Parathyroid adenoma (tissue), 2 donors: Measurements from ENCODE around the gene ATP10D.

Experiments used
- H2AFZ ChIP-seq: fragments of 300-600 bp; sonication (generic); one replicate; pipeline ENCODE4 v1.7.0; 2017; ENCODE audit warnings: antibody characterized with exemption, mild to moderate bottlenecking
- H3K27ac ChIP-seq: fragments of 300-600 bp; sonication (generic); one replicate; pipeline ENCODE4 v1.7.0; 2017
- H3K27me3 ChIP-seq: fragments of 300-600 bp; sonication (generic); one replicate; pipeline ENCODE4 v1.7.0; 2017; ENCODE audit warnings: low read length; ENCODE audit not compliant: control insufficient read depth, insufficient read depth
- H3K36me3 ChIP-seq: fragments of 300-600 bp; sonication (generic); one replicate; pipeline ENCODE4 v1.7.0; 2017; ENCODE audit warnings: low read length; ENCODE audit not compliant: control insufficient read depth, insufficient read depth
- H3K4me1 ChIP-seq: fragments of 300-600 bp; sonication (generic); one replicate; pipeline ENCODE4 v1.7.0; 2017; ENCODE audit warnings: control low read depth
- H3K4me2 ChIP-seq: fragments of 300-600 bp; sonication (generic); one replicate; pipeline ENCODE4 v1.7.0; 2017; ENCODE audit warnings: low read length
- H3K4me3 ChIP-seq: fragments of 300-600 bp; sonication (generic); one replicate; pipeline ENCODE4 v1.7.0; 2017; ENCODE audit warnings: low read depth, low read length
- H3K79me2 ChIP-seq: fragments of 300-600 bp; sonication (generic); one replicate; pipeline ENCODE4 v1.7.0; 2017; ENCODE audit warnings: control low read depth
- H3K9ac ChIP-seq: fragments of 300-600 bp; sonication (generic); one replicate; pipeline ENCODE4 v1.7.0; 2017; ENCODE audit warnings: mild to moderate bottlenecking
- H3K9me3 ChIP-seq: fragments of 300-600 bp; sonication (generic); one replicate; pipeline ENCODE4 v1.7.0; 2017; ENCODE audit warnings: low read length; ENCODE audit not compliant: control insufficient read depth
- CTCF ChIP-seq: fragments of 300-600 bp; sonication (generic); IDR thresholded peaks from one replicate; pipeline ENCODE4 v1.7.0; 2017; ENCODE audit warnings: antibody characterized with exemption, mild to moderate bottlenecking
- donor health status: primary hyperparathyroidism.

ATP10D gene

GRCh38 chr4:47624031-47624441, 139.0 kb downstream of the ATP10D start:
- no peaks in the 10 kb centered on the region for H3K27me3 ChIP-seq
- no peaks in the 10 kb centered on the region for H3K36me3 ChIP-seq
- H3K4me3 ChIP-seq: no peak overlapping the region
- H2AFZ ChIP-seq: no peak overlapping the region
- no peak overlapping the region for H3K4me2 ChIP-seq
- H3K4me1 ChIP-seq: no peaks in the 10 kb centered on the region
- no peak overlapping the region for H3K9ac ChIP-seq
- TF ChIP-seq CTCF: no peak
- H3K9me3 ChIP-seq: peaks cover 2% of the 10 kb centered on the region
- no peaks in the 10 kb centered on the region for H3K79me2 ChIP-seq
- no peak overlapping the region for H3K27ac ChIP-seq

GRCh38 chr4:47631161-47631560, 146.1 kb downstream of the ATP10D start:
- Histone ChIP-seq H3K36me3 (no peaks in the 10 kb centered on the region), H3K79me2 (no peaks in the 10 kb centered on the region), H3K4me2 (no peak overlapping the region), H3K27ac (no peak overlapping the region), H3K4me1 (no peaks in the 10 kb centered on the region), H3K9me3 (peaks cover 2% of the 10 kb centered on the region), H3K9ac (no peak overlapping the region), H2AFZ (no peak overlapping the region), H3K4me3 (no peak overlapping the region), H3K27me3 (no peaks in the 10 kb centered on the region)
- TF ChIP-seq CTCF: no peak

GRCh38 chr4:47639531-47639930, 154.5 kb downstream of the ATP10D start:
- H3K9ac ChIP-seq: no peak overlapping the region
- H3K27me3 ChIP-seq: no peaks in the 10 kb centered on the region
- H3K4me2 ChIP-seq: no peak overlapping the region
- no peak overlapping the region for H3K4me3 ChIP-seq
- H3K4me1 ChIP-seq: no peaks in the 10 kb centered on the region
- no peak overlapping the region for H3K27ac ChIP-seq
- no peak overlapping the region for H2AFZ ChIP-seq
- no peak for TF ChIP-seq CTCF
- H3K79me2 ChIP-seq: no peaks in the 10 kb centered on the region
- no peaks in the 10 kb centered on the region for H3K36me3 ChIP-seq
- no peaks in the 10 kb centered on the region for H3K9me3 ChIP-seq

- H3K27ac ChIP-seq: no peak overlapping the region
- H3K4me2 ChIP-seq: no peak overlapping the region
- TF ChIP-seq CTCF: no peak
- H3K9me3 ChIP-seq: no peaks in the 10 kb centered on the region
- no peak overlapping the region for H3K4me3 ChIP-seq
- H3K27me3 ChIP-seq: no peaks in the 10 kb centered on the region
- H3K9ac ChIP-seq: no peak overlapping the region
- H3K4me1 ChIP-seq: no peaks in the 10 kb centered on the region
- H3K79me2 ChIP-seq: no peaks in the 10 kb centered on the region
- H3K36me3 ChIP-seq: no peaks in the 10 kb centered on the region
- H2AFZ ChIP-seq: no peak overlapping the region
These were observed 155.8 kb downstream of the ATP10D start for GRCh38 chr4:47640911-47641310.

GRCh38 chr4:47641755-47642154, 156.7 kb downstream of the ATP10D start:
- no peaks in the 10 kb centered on the region for H3K79me2 ChIP-seq
- no peaks in the 10 kb centered on the region for H3K9me3 ChIP-seq
- H3K4me1 ChIP-seq: no peaks in the 10 kb centered on the region
- no peak for TF ChIP-seq CTCF
- H3K9ac ChIP-seq: no peak overlapping the region
- H3K27me3 ChIP-seq: no peaks in the 10 kb centered on the region
- no peak overlapping the region for H3K4me2 ChIP-seq
- H3K27ac ChIP-seq: no peak overlapping the region
- no peak overlapping the region for H2AFZ ChIP-seq
- no peak overlapping the region for H3K4me3 ChIP-seq
- H3K36me3 ChIP-seq: no peaks in the 10 kb centered on the region
